ENCODE measurements around the gene HLA-DPA1. TPM values are rescaled to one million over a fixed set of nuclear protein-coding genes. Genes with fewer than 3 reads are reported as not detected.

HLA-DPA1 gene
- total RNA-seq, 1 experiment from 2014 or later = 2.6 TPM

DNA sequence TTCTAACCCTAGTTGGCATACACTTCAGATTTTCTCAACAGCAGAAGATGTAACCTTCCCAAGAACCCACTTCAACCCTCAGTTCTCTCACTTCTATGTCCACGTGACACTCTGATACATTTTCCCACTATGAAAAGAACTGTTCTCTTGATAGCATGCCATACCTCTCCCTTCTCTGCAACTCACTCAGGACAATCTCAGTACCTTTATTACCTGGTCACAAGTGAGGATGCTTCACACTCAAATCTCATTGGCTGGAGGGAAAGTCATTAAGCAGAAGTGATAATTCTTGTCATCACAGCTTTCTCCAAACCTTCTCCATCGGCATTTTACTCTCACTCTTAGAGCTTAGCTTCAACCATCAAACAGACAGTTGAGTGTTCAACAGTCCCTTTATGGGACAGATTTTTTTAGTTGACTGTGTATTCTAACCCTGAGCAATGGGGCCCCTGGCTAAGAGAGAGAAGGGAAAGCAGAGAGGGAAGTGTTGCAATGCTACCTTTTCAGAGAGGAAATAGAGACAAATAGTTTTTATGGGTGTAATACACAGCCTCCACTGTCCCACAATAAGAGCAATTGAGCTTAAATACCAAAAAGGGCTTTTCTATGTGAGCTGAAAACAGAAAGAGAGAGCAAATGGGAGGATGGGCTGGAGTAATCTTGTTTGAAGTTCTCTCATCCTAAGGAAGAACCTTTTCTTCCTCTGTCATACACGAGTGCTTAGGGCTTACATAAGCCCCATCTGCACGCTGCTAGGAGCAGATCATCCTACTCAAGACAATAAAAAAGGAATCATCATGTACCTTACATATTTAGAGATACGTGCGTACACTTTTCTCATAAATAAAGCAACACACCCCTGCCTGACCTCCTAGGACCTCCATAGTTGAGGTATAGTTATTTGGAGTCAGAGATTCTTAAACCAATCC, 16.0 kb downstream of the HLA-DPA1 start:
- no peak overlapping the region for H4K5ac ChIP-seq (ENCODE audit: insufficient read length, low read depth, low read length)
- H3K18ac ChIP-seq (ENCODE audit: insufficient read length, low read depth, low read length) = no peak overlapping the region

More for the DNA sequence above, 16.0 kb downstream of the HLA-DPA1 start:
- H3K27ac ChIP-seq (ENCODE audit: insufficient read length, low read depth, low read length) = no peak overlapping the region
- Mint-ChIP-seq H3K4me3 (no peak overlapping the region), H3K36me3 (ENCODE audit: insufficient read depth in 1 of 3, low read depth in 3 of 3) (peaks cover 0 to 21% (median 11%) of the 10 kb centered on the region in 3 experiments; a peak in 5 of 7 replicates), H3K27me3 (ENCODE audit: low read depth) (peaks cover 3% of the 10 kb centered on the region; the same call in 1 of the 2 replicates), H3K27ac (no peak overlapping the region), H3K4me1 (peaks cover 9% of the 10 kb centered on the region in 2 experiments), H3K9me3 (peaks cover 18 to 26% of the 10 kb centered on the region in 2 experiments)
- no peak overlapping the region for H2AK5ac ChIP-seq (ENCODE audit: insufficient read length, low read length)
- no peaks in the 10 kb centered on the region for H3K79me1 ChIP-seq (ENCODE audit: insufficient read depth, low read depth, low read length, poor library complexity, severe bottlenecking)
- DNase-seq = no peak
- no peak overlapping the region for H3T11ph ChIP-seq (ENCODE audit: low read length)
- no peak overlapping the region for H4K8ac ChIP-seq (replicated peaks; ENCODE audit: insufficient read length, low read depth, low read length)
- H4K91ac ChIP-seq (ENCODE audit: insufficient read length, low read depth, low read length) = no peak overlapping the region
- no peaks in the 10 kb centered on the region for H3K79me2 ChIP-seq (ENCODE audit: insufficient read depth, low read length)
- no peak overlapping the region for H2BK12ac ChIP-seq (ENCODE audit: insufficient read length, low read depth, low read length)
- no peak overlapping the region for H3K4ac ChIP-seq (ENCODE audit: low read depth, low read length)
- H3K27me3 ChIP-seq (ENCODE audit: insufficient read depth, low read length) = no peaks in the 10 kb centered on the region
- H3K14ac ChIP-seq (ENCODE audit: insufficient read depth, low read length) = no peak overlapping the region
- no peaks in the 10 kb centered on the region for H3K23me2 ChIP-seq (ENCODE audit: insufficient read length, low read depth, low read length, poor library complexity, severe bottlenecking)
- H2BK15ac ChIP-seq (ENCODE audit: low read depth, low read length) = no peak overlapping the region; the same call in 1 of the 2 replicates
- no peak overlapping the region for H3K56ac ChIP-seq (ENCODE audit: insufficient read length, low read depth, low read length)
- H2BK5ac ChIP-seq (ENCODE audit: insufficient read length, low read length) = no peak overlapping the region
- H2BK120ac ChIP-seq (ENCODE audit: low read depth, low read length, poor library complexity, severe bottlenecking) = no peak overlapping the region
- no peak overlapping the region for H3K4me2 ChIP-seq (ENCODE audit: insufficient read depth, insufficient read length, low read length)
- H2AFZ ChIP-seq (ENCODE audit: low read length) = no peak overlapping the region
- H3K23ac ChIP-seq (ENCODE audit: insufficient read length, low read depth, low read length) = no peak overlapping the region
- no peaks in the 10 kb centered on the region for H3K9me3 ChIP-seq (ENCODE audit: control insufficient read depth, low read depth, low read length)
- WGBS (ENCODE audit: extremely low coverage, insufficient read length, low lambda C conversion rate) = no CpG with 5 or more reads among the region's 6 CpGs
- H3K9ac ChIP-seq (ENCODE audit: extremely low read depth, insufficient read length, low read length) = no peak overlapping the region
- H3K4me1 ChIP-seq (ENCODE audit: insufficient read depth, low read length) = no peaks in the 10 kb centered on the region; the same call in 1 of the 2 replicates
- no peaks in the 10 kb centered on the region for H4K20me1 ChIP-seq (ENCODE audit: control insufficient read depth, insufficient read depth, insufficient read length)
- TF ChIP-seq, protein P1, sequence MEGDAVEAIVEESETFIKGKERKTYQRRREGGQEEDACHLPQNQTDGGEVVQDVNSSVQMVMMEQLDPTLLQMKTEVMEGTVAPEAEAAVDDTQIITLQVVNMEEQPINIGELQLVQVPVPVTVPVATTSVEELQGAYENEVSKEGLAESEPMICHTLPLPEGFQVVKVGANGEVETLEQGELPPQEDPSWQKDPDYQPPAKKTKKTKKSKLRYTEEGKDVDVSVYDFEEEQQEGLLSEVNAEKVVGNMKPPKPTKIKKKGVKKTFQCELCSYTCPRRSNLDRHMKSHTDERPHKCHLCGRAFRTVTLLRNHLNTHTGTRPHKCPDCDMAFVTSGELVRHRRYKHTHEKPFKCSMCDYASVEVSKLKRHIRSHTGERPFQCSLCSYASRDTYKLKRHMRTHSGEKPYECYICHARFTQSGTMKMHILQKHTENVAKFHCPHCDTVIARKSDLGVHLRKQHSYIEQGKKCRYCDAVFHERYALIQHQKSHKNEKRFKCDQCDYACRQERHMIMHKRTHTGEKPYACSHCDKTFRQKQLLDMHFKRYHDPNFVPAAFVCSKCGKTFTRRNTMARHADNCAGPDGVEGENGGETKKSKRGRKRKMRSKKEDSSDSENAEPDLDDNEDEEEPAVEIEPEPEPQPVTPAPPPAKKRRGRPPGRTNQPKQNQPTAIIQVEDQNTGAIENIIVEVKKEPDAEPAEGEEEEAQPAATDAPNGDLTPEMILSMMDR (conservative IDR thresholded peaks at IDR 0.05) = no peak
- H2BK20ac ChIP-seq (ENCODE audit: low read depth, low read length, poor library complexity, severe bottlenecking) = no peak overlapping the region

Data from H9 (cell line).